ENCODE results near the gene CT45A10. TPM values are rescaled to one million over a fixed set of nuclear protein-coding genes. Genes with fewer than 3 reads are reported as not detected.

CT45A10 gene
- total RNA-seq = not detected in 2 replicates
- polyA plus RNA-seq = not detected in 2 replicates
- polyA plus RNA-seq (2011; cell fraction: cytosol; rRNA removed) = not detected in 2 replicates
- not detected in 2 replicates for polyA plus RNA-seq (2011; cell fraction: nucleus; rRNA removed)
- polyA plus RNA-seq (2012) = not detected in 2 replicates
- polyA minus RNA-seq = 0.75 and 0.81 TPM in 2 replicates
- not detected for polyA minus RNA-seq (2011; cell fraction: cytosol; rRNA and poly(A)+ RNA removed)
- polyA minus RNA-seq (2011; cell fraction: nucleus; rRNA and poly(A)+ RNA removed) = not detected in 2 replicates
- not detected for Bru-seq, nascent RNA
- BruChase-seq, experiment 1, labeled RNA remaining after a 6-hour chase = not detected
- not detected for BruChase-seq, experiment 2, labeled RNA remaining after a 2-hour chase
- long read RNA-seq = 0 reads

DNA sequence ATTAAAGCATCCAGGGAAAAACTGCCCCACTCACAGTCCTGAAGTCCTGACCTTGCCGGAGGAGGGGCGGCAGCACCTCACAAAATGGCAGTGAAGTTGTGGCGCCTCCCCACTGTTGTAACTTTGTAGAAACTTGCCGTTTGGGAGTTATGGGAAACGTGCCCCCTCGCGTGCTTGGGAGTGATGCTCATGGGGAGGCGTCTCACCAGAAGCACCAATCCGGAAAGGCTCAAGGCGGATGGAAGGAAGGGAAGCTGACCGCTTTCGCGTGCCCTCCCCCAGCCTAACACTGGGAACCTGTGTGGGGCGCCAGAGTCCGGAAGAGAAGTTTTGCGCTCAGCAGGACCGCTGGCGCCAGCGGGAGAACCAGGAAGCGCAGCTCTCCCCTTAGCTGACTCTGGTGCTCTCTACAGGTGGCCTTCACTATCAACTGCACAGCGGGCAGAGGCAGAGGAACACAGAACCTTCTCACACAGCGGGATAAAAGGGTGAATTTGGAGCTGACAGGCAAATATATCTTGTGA is at the start of gene CT45A10, which contains the start of gene SAGE1:
Gene CT45A10 (minus strand): TSS at position 151 of the 524 bp plus-strand sequence. CDS start 8,100 bp downstream, outside the sequence.
Gene SAGE1 (plus strand): TSS at position 423 of the 524 bp plus-strand sequence. CDS start 2,527 bp downstream, outside the sequence.
- H3K9ac ChIP-seq (replicated peaks; ENCODE audit: extremely low read depth, insufficient read depth, low read length) = no peak within 1 kb of the TSS
- FAIRE-seq (no peak), DNase-seq (ENCODE audit: low read depth, low spot score) (no peak)
- H3K27ac ChIP-seq (ENCODE audit: insufficient read depth, low read depth, low read length) = no peak within 1 kb of the TSS
- H3K4me2 ChIP-seq (ENCODE audit: insufficient read depth, low read length) = no peak within 1 kb of the TSS
- H3K36me3 ChIP-seq (ENCODE audit: control insufficient read depth in 2 of 2, extremely low read depth in 1 of 2, insufficient read depth in 2 of 2, low read length in 2 of 2) = no peaks in the 10 kb centered on the region
- no TSS peak for BruUV-seq (replicated peaks)
- dilution Hi-C loops (cut with MboI; ENCODE audit: extremely low pct_ligation_motif_present, low sequenced_read_pairs) (no loop called here), intact Hi-C loops (cut with micrococcal nuclease) (no loop called here)
- no peaks in the 10 kb centered on the region for H4K20me1 ChIP-seq (replicated peaks; ENCODE audit: control insufficient read depth, extremely low read depth, insufficient read depth, low read length)
- ChIA-PET POLR2A (no interaction called here), CTCF (no interaction called here)
- no peaks in the 10 kb centered on the region for H3K9me3 ChIP-seq (replicated peaks; ENCODE audit: control insufficient read depth, insufficient read depth, low read length)
- H3K27me3 ChIP-seq (ENCODE audit: control insufficient read depth in 2 of 2, insufficient read depth in 2 of 2, low read length in 2 of 2) = no peaks in the 10 kb centered on the region
- H3K4me1 ChIP-seq (ENCODE audit: control insufficient read depth, extremely low read depth, insufficient read depth, low read length) = no peaks in the 10 kb centered on the region
- TF ChIP-seq MAX (IDR thresholded peaks at IDR 0.05; ENCODE audit: insufficient read depth, insufficient read length) = no peak
- TF ChIP-seq JUN (IDR thresholded peaks at IDR 0.05; ENCODE audit: borderline replicate concordance, insufficient read depth, insufficient read length, low read depth) = no peak
- no peak for TF ChIP-seq EZH2 (IDR thresholded peaks at IDR 0.05; ENCODE audit: borderline replicate concordance, low read depth, low read length, severe bottlenecking)
- TF ChIP-seq GATA2 (IDR thresholded peaks at IDR 0.05; ENCODE audit: insufficient read depth, insufficient read length, low read depth, low read length) = no peak
- TF ChIP-seq POLR2A (IDR thresholded peaks at IDR 0.05; ENCODE audit: low read depth, low read length) = no peak
- no peak for TF ChIP-seq CTCF (IDR thresholded peaks at IDR 0.05; ENCODE audit: extremely low read depth in 1 of 2, insufficient read depth in 1 of 2, low read depth in 1 of 2, low read length in 2 of 2)
- TF ChIP-seq MYC (IDR thresholded peaks at IDR 0.05; ENCODE audit: low read depth, low read length) = no peak
- TF ChIP-seq POLR2AphosphoS5 (IDR thresholded peaks at IDR 0.05; ENCODE audit: insufficient read depth, low read depth, low read length) = no peak
- TF ChIP-seq FOS (IDR thresholded peaks at IDR 0.05; ENCODE audit: borderline replicate concordance, insufficient read depth, low read length) = no peak
- H2AFZ ChIP-seq (ENCODE audit: low read depth, low read length) = no peak within 1 kb of the TSS
- no peaks in the 10 kb centered on the region for H3K9me1 ChIP-seq (replicated peaks; ENCODE audit: control insufficient read depth, extremely low read depth, insufficient read depth, low read length)
- H3K4me3 ChIP-seq (replicated peaks in 1 of 3; ENCODE audit: insufficient read depth in 1 of 3, low read depth in 1 of 3, low read length in 3 of 3) = no peak within 1 kb of the TSS
- no peaks in the 10 kb centered on the region for H3K79me2 ChIP-seq (ENCODE audit: control insufficient read depth, insufficient read depth, low read length)

Measured in endothelial cell of umbilical vein (primary cell).